ENCODE measurements around the gene DACT2. TPM values are rescaled to one million over a fixed set of nuclear protein-coding genes. Genes with fewer than 3 reads are reported as not detected.

DACT2 gene
- total and polyA plus RNA-seq, 10 of the 15 experiments (the other 5 are each of a cell fraction or from before 2014, with no cell fraction given), result not detected

DNA sequence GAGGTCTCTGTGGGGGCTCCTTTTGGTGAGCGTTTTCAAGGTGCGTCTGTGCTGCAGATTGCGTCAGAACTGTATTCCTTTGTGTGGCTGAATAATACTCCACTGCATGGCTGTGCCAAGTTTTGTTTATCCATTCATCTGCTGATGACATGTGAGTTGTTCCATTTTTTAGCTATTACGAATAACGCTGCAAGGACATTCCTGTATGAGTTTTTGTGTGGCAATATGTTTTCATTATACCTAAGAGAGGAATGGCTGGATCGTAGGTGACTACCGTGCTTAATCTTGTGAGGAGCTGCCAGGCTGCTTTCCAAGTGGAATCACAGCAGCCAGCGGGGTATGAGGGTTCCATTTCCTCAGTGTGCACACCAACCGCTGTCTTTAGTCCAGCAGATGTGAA is 1.1 kb upstream of the DACT2 start (continued):
- TF ChIP-seq, protein P1, sequence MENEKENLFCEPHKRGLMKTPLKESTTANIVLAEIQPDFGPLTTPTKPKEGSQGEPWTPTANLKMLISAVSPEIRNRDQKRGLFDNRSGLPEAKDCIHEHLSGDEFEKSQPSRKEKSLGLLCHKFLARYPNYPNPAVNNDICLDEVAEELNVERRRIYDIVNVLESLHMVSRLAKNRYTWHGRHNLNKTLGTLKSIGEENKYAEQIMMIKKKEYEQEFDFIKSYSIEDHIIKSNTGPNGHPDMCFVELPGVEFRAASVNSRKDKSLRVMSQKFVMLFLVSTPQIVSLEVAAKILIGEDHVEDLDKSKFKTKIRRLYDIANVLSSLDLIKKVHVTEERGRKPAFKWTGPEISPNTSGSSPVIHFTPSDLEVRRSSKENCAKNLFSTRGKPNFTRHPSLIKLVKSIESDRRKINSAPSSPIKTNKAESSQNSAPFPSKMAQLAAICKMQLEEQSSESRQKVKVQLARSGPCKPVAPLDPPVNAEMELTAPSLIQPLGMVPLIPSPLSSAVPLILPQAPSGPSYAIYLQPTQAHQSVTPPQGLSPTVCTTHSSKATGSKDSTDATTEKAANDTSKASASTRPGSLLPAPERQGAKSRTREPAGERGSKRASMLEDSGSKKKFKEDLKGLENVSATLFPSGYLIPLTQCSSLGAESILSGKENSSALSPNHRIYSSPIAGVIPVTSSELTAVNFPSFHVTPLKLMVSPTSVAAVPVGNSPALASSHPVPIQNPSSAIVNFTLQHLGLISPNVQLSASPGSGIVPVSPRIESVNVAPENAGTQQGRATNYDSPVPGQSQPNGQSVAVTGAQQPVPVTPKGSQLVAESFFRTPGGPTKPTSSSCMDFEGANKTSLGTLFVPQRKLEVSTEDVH (IDR thresholded peaks at IDR 0.05; ENCODE audit: low read depth, partially characterized antibody), result no peak

DNA sequence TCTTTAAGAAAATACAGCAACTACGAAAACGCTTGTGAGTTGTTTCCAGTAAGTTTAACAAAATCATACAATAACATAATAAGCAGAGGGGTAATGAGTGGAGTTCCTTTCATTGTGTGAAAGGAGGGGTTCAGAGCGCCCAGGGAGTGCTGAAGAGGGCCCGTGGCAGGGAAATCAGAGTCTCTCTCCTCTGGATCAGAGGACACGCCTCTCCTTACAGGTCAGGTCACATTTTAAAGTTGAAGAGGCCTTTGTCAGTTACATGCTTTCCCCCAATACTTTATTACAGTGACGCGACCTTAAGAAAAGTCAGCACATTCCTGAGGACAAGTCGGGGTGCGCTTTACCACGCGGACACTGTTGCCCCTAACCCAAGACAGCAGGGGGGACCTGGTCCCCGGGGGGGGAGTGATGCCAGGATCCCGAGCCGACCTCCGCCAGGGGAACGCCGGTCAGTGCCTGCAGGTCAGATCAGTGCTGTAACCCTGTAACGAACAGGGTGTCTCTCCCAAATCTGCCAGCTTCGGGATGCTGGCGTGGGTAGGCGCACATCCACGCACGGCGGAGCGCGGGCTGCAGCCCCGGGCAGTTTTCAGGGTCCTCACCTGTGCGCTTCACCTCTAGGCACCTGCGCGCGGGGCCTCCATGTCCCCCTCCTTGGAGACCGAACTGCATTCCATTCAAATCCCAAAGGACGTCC is 848 bp downstream of the DACT2 start:
- Histone ChIP-seq H3K27me3 (replicated peaks in 1 of 2; ENCODE audit: control insufficient read depth in 2 of 2, insufficient read depth in 2 of 2, low read length in 1 of 2) (no peaks in the 10 kb centered on the region), H3K27ac (ENCODE audit: control insufficient read depth, insufficient read depth) (no peak overlapping the region), H3K4me1 (ENCODE audit: control insufficient read depth, insufficient read depth, low read length) (no peaks in the 10 kb centered on the region), H2AFZ (ENCODE audit: control insufficient read depth, low read depth, low read length) (no peak overlapping the region), H3K9ac (ENCODE audit: control insufficient read depth, insufficient read depth, low read length) (no peak overlapping the region), H3K4me3 (no peak overlapping the region), H3K9me3 (replicated peaks; ENCODE audit: control insufficient read depth, insufficient read depth, low read length) (no peaks in the 10 kb centered on the region), H3K79me2 (ENCODE audit: control insufficient read depth, insufficient read depth, low read length) (no peaks in the 10 kb centered on the region), H3K4me2 (ENCODE audit: control insufficient read depth, insufficient read depth) (no peak overlapping the region), H3K36me3 (ENCODE audit: control insufficient read depth in 2 of 2, insufficient read depth in 2 of 2, low read length in 1 of 2) (no peaks in the 10 kb centered on the region), H4K20me1 (ENCODE audit: control insufficient read depth, insufficient read depth) (no peaks in the 10 kb centered on the region)
- in situ Hi-C loops (cut with MboI), result no loop called here
- intact Hi-C loops (cut with micrococcal nuclease; ENCODE audit: unreplicated experiment), result no loop called here
- DNase-seq (ENCODE audit: low read depth, low spot score) (no peak), ATAC-seq (no peak), FAIRE-seq (no peak)
- CTCF ChIA-PET, result no interaction called here
- RAD21 ChIA-PET (ENCODE audit: unreplicated experiment), result no interaction called here
- 48% methylated on average over 33 of the region's 33 CpGs for WGBS (ENCODE audit: insufficient coverage, insufficient replicate concordance, low lambda C conversion rate, missing lambda C conversion rate)
- no TSS peak for BruUV-seq (replicated peaks)
- SMC1A ChIA-PET (ENCODE audit: uncharacterized antibody, unreplicated experiment), result no interaction called here
- POLR2A ChIA-PET, result no interaction called here
- no peak for TF ChIP-seq HCFC1 (IDR thresholded peaks at IDR 0.05; ENCODE audit: low read length)
- TF ChIP-seq HDAC2 (IDR thresholded peaks at IDR 0.05), result no peak
- TF ChIP-seq, protein P2, sequence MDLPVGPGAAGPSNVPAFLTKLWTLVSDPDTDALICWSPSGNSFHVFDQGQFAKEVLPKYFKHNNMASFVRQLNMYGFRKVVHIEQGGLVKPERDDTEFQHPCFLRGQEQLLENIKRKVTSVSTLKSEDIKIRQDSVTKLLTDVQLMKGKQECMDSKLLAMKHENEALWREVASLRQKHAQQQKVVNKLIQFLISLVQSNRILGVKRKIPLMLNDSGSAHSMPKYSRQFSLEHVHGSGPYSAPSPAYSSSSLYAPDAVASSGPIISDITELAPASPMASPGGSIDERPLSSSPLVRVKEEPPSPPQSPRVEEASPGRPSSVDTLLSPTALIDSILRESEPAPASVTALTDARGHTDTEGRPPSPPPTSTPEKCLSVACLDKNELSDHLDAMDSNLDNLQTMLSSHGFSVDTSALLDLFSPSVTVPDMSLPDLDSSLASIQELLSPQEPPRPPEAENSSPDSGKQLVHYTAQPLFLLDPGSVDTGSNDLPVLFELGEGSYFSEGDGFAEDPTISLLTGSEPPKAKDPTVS (IDR thresholded peaks at IDR 0.05; ENCODE audit: low read depth, low read length), result no peak
- no peak for TF ChIP-seq CBX3 (IDR thresholded peaks at IDR 0.05; ENCODE audit: borderline replicate concordance, low read depth)
- no peak for TF ChIP-seq CREM (IDR thresholded peaks at IDR 0.05; ENCODE audit: low read depth)
- no peak for TF ChIP-seq RCOR1 (conservative IDR thresholded peaks at IDR 0.05; ENCODE audit: low read depth, low read length)
- TF ChIP-seq BMI1 (IDR thresholded peaks at IDR 0.05; ENCODE audit: borderline replicate concordance), result no peak
- TF ChIP-seq GATAD2B (conservative IDR thresholded peaks at IDR 0.05; ENCODE audit: low read depth), result no peak
- TF ChIP-seq EP300 (IDR thresholded peaks at IDR 0.05; ENCODE audit: borderline replicate concordance in 1 of 2, control insufficient read depth in 1 of 2, low read depth in 2 of 2, low read length in 2 of 2), result no peak
- no peak for TF ChIP-seq ZBED1 (IDR thresholded peaks at IDR 0.05; ENCODE audit: borderline replicate concordance)
- no peak for TF ChIP-seq NFYA (IDR thresholded peaks at IDR 0.05; ENCODE audit: borderline replicate concordance, low read depth, low read length)
- TF ChIP-seq TAF1 (IDR thresholded peaks at IDR 0.05; ENCODE audit: borderline replicate concordance, low read depth, low read length), result no peak
- TF ChIP-seq NFXL1 (IDR thresholded peaks at IDR 0.05; ENCODE audit: borderline replicate concordance), result no peak
- TF ChIP-seq, protein P3, sequence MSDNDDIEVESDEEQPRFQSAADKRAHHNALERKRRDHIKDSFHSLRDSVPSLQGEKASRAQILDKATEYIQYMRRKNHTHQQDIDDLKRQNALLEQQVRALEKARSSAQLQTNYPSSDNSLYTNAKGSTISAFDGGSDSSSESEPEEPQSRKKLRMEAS (IDR thresholded peaks at IDR 0.05; ENCODE audit: low read depth, low read length), result no peak
- no peak for TF ChIP-seq EGR1 (IDR thresholded peaks at IDR 0.05; ENCODE audit: borderline replicate concordance in 1 of 2, low read depth in 2 of 2, low read length in 2 of 2)
